GM23248 (cell line): ENCODE data around the gene SF3B5. TPM values are rescaled to one million over a fixed set of nuclear protein-coding genes. Genes with fewer than 3 reads are reported as not detected.

ENCODE experiments used
- DNase-seq: peaks from one replicate; pipeline ENCODE4 v3.0.0-alpha.2; 2015
- H2AFZ ChIP-seq: fragments of 200-600 bp; sonication (generic); 2 replicates; pipeline ENCODE4 v1.6.1; 2016; ENCODE audit warnings: antibody characterized with exemption
- H3F3A ChIP-seq: fragments of 200-600 bp; sonication (generic); 2 replicates; pipeline ENCODE4 v1.6.1; 2016; ENCODE audit warnings: mild to moderate bottlenecking, antibody characterized with exemption, mixed run types; ENCODE audit not compliant: insufficient read depth
- H3K27ac ChIP-seq: fragments of 200-600 bp; sonication (generic); 2 replicates; pipeline ENCODE4 v1.5.1; 2016; ENCODE audit warnings: mild to moderate bottlenecking
- H3K27me3 ChIP-seq: fragments of 200-600 bp; sonication (generic); replicated peaks from 2 replicates; pipeline ENCODE4 v1.6.1; 2016; ENCODE audit warnings: mild to moderate bottlenecking; ENCODE audit not compliant: insufficient read depth
- H3K36me3 ChIP-seq: fragments of 200-600 bp; sonication (generic); 2 replicates; pipeline ENCODE4 v1.6.1; 2016; ENCODE audit warnings: low read depth, mild to moderate bottlenecking
- H3K4me1 ChIP-seq: fragments of 200-600 bp; sonication (generic); 2 replicates; pipeline ENCODE4 v1.6.1; 2016; ENCODE audit warnings: mild to moderate bottlenecking; ENCODE audit not compliant: insufficient read depth
- H3K4me2 ChIP-seq: fragments of 200-600 bp; sonication (generic); one replicate; pipeline ENCODE4 v1.6.1; 2016; ENCODE audit warnings: mild to moderate bottlenecking; ENCODE audit not compliant: unreplicated experiment
- H3K4me3 ChIP-seq: fragments of 200-600 bp; sonication (generic); 2 replicates; pipeline ENCODE4 v1.5.1; 2016; ENCODE audit warnings: mild to moderate bottlenecking
- H3K79me2 ChIP-seq: fragments of 200-600 bp; sonication (generic); 2 replicates; pipeline ENCODE4 v1.6.1; 2016; ENCODE audit warnings: mild to moderate bottlenecking; ENCODE audit not compliant: insufficient read depth
- H3K9ac ChIP-seq: fragments of 200-600 bp; sonication (generic); 2 replicates; pipeline ENCODE4 v1.6.1; 2016; ENCODE audit warnings: mild to moderate bottlenecking
- H3K9me2 ChIP-seq: fragments of 200-600 bp; sonication (generic); 2 replicates; pipeline ENCODE4 v1.6.1; 2016; ENCODE audit warnings: mixed run types, mild to moderate bottlenecking, moderate library complexity; ENCODE audit not compliant: insufficient read depth
- H3K9me3 ChIP-seq: fragments of 200-600 bp; sonication (generic); one replicate; pipeline ENCODE4 v1.6.1; 2017; ENCODE audit warnings: low read depth
- H4K20me1 ChIP-seq: fragments of 200-600 bp; sonication (generic); 2 replicates; pipeline ENCODE4 v1.6.0; 2016; ENCODE audit not compliant: insufficient read depth
- EZH2 ChIP-seq: fragments of 200-600 bp; sonication (generic); IDR thresholded peaks from 2 replicates; pipeline ENCODE4 v1.6.1; 2018; ENCODE audit warnings: antibody characterized with exemption, mild to moderate bottlenecking; ENCODE audit not compliant: insufficient read depth, poor library complexity, severe bottlenecking
- EZH2phosphoT487 ChIP-seq: fragments of 200-600 bp; sonication (generic); IDR thresholded peaks from 2 replicates; pipeline ENCODE4 v1.6.1; 2018; ENCODE audit warnings: antibody characterized with exemption, moderate library complexity, mild to moderate bottlenecking, low read depth; ENCODE audit not compliant: insufficient read depth
- WGBS, 2 experiments: methylation state at CpG; one replicate each; pipeline ENCODE4 v1.1.6; 2015 to 2017; ENCODE audit warnings: low lambda C conversion rate in 2 of 2, low coverage in 1 of 2; ENCODE audit errors: missing lambda C conversion rate in 2 of 2; 5-methylcytosine and 5-hydroxymethylcytosine counted together
- in situ Hi-C: fragments of 300-500 bp; cut with MboI; formaldehyde crosslinking; loops from 2 replicates; pipeline ENCODE4 v1.15.0; 2020
- polyA plus RNA-seq: library from polyadenylated mRNA; unstranded; fragments of >200 nt; fragmentation: Nextera tagmentation; extraction: Ambion mirVana; gene quantifications from 2 replicates; pipeline ENCODE4 v1.2.1, GENCODE V29; 2016
- total RNA-seq: library from RNA; depleted of rRNA; stranded (reverse); fragments of >200 nt; shearing (Covaris generic); gene quantifications from 2 replicates; pipeline ENCODE4 v1.2.3, GENCODE V29; 2014

The SF3B5 gene
- total and polyA plus RNA-seq, 2 experiments from 2014 or later: 137 to 197 TPM

DNA sequence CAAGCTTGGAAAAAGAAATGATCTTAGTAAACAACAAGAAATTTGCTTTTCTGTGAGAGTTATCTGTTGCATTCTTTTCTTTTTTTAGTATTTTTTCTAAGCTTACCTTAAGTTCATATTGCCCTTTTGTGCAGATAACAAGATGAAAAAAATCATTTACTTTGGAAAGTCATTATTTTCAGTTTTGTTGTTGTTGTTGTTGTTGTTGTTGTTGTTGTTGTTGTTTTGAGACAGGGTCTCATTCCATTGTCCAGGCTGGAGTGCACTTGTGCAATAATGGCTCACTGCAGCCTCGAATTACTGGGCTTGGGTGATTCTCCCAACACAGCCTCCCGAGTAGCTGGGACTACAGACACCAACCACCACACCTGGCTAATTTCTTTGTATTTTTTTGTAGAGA, 46.1 kb upstream of the SF3B5 start:
- Histone ChIP-seq H4K20me1 (no peaks in the 10 kb centered on the region), H3K27me3 (no peaks in the 10 kb centered on the region), H3K27ac (no peak overlapping the region), H2AFZ (no peak overlapping the region), H3K36me3 (no peaks in the 10 kb centered on the region), H3K79me2 (no peaks in the 10 kb centered on the region), H3K9me3 (no peaks in the 10 kb centered on the region), H3K4me3 (no peak overlapping the region), H3K4me1 (no peaks in the 10 kb centered on the region), H3K9me2 (no peaks in the 10 kb centered on the region), H3K4me2 (no peak overlapping the region), H3F3A (peaks cover 10% of the 10 kb centered on the region; the same call in 1 of the 2 replicates), H3K9ac (no peak overlapping the region)
- WGBS, 2 experiments: 73 to 88% methylated on average over 2 of the region's 2 CpGs
- DNase-seq: no peak
- TF ChIP-seq EZH2 (no peak), EZH2phosphoT487 (no peak)
- in situ Hi-C loops: no loop called here

DNA sequence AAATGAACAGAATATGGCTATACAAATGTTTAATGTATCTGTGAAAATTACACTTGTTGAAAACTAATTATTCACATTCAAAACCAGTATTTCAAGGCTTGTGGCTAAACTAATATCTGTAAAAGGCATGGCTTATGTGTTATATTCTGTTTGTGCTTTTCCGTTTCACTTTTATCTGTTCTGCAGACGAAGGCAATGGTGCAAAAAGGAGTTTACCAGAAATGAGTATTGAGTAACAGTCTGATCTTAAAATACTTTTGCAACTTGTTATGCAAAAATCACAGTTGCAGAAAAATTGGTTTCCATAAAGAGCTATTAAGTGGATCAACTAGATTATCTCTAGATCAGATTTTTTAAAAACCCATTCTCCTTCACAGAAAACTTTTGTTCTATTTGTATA, 45.5 kb upstream of the SF3B5 start:
- no peak overlapping the region for H3K27ac ChIP-seq
- peaks cover 7% of the 10 kb centered on the region; the same call in 1 of the 2 replicates for H3F3A ChIP-seq
- TF ChIP-seq EZH2 (no peak), EZH2phosphoT487 (no peak)
- no peaks in the 10 kb centered on the region for H3K4me1 ChIP-seq
- H4K20me1 ChIP-seq: no peaks in the 10 kb centered on the region
- H3K27me3 ChIP-seq: no peaks in the 10 kb centered on the region
- in situ Hi-C loops: no loop called here
- H3K4me2 ChIP-seq: no peak overlapping the region
- H3K9me3 ChIP-seq: no peaks in the 10 kb centered on the region
- H3K79me2 ChIP-seq: no peaks in the 10 kb centered on the region
- WGBS, 2 experiments: 92 to 93% methylated on average over 2 of the region's 2 CpGs
- no peaks in the 10 kb centered on the region for H3K36me3 ChIP-seq
- H3K4me3 ChIP-seq: no peak overlapping the region
- no peak for DNase-seq
- no peak overlapping the region for H2AFZ ChIP-seq
- H3K9me2 ChIP-seq: no peaks in the 10 kb centered on the region
- no peak overlapping the region for H3K9ac ChIP-seq

DNA sequence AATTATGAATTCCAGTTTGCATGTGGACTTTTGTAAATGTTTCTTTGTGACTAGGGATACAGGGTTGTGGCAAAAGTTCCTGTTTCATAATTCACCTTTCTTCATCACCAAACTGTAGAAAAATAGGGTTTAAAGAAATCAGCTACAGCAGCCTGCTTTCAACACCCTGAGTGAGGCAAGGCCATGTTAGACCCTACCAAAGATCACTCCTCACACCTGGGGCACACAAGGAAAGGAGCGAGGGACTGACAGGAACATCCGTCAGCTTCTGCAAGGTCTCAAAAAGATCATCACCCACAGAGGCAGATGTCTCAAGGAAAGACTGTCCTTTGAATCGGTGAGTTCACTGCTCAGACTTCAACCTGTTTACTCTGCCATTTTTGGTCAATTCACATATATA, 44.4 kb upstream of the SF3B5 start:
- Histone ChIP-seq H3K9me2 (no peaks in the 10 kb centered on the region), H3K9me3 (no peaks in the 10 kb centered on the region), H3K4me2 (no peak overlapping the region), H3K4me1 (no peaks in the 10 kb centered on the region), H3K79me2 (no peaks in the 10 kb centered on the region), H4K20me1 (no peaks in the 10 kb centered on the region), H3K27ac (no peak overlapping the region), H3K27me3 (no peaks in the 10 kb centered on the region), H3K9ac (no peak overlapping the region), H3F3A (no peaks in the 10 kb centered on the region), H2AFZ (no peak overlapping the region), H3K4me3 (no peak overlapping the region), H3K36me3 (no peaks in the 10 kb centered on the region)
- TF ChIP-seq EZH2: no peak
- no peak for TF ChIP-seq EZH2phosphoT487
- no peak for DNase-seq
- in situ Hi-C loops: no loop called here
- 62 to 64% methylated on average over 3 of the region's 3 CpGs for WGBS, 2 experiments

DNA sequence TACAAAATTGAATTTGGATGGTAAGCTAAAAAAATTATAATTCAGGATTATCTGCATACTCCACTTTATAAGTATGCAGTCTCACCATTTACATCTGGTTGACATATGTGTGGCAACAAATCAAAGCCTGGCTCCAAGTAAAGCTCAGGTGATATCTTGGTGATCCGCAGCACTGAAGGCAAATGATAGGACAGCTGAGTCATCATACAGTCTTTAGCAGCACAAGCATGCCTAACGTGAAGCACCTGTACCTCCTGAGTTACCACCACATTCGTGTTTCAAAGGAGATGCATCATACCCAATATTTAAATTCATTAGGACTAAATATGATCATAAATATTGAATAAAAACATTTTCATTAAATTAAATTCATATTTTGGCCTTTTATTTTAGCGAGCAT, 43.2 kb upstream of the SF3B5 start:
- H3K4me3 ChIP-seq: no peak overlapping the region
- H2AFZ ChIP-seq: no peak overlapping the region
- H3K36me3 ChIP-seq: no peaks in the 10 kb centered on the region
- no peak overlapping the region for H3K9ac ChIP-seq
- no peaks in the 10 kb centered on the region for H3K4me1 ChIP-seq
- DNase-seq: no peak
- H4K20me1 ChIP-seq: no peaks in the 10 kb centered on the region
- no peaks in the 10 kb centered on the region for H3K9me3 ChIP-seq
- TF ChIP-seq EZH2phosphoT487 (no peak), EZH2 (no peak)
- no peaks in the 10 kb centered on the region for H3K9me2 ChIP-seq
- H3F3A ChIP-seq: no peaks in the 10 kb centered on the region
- H3K27ac ChIP-seq: no peak overlapping the region
- in situ Hi-C loops: no loop called here
- no peaks in the 10 kb centered on the region for H3K79me2 ChIP-seq
- 50 to 51% methylated on average over 4 of the region's 4 CpGs for WGBS, 2 experiments
- H3K27me3 ChIP-seq: no peaks in the 10 kb centered on the region
- H3K4me2 ChIP-seq: no peak overlapping the region

DNA sequence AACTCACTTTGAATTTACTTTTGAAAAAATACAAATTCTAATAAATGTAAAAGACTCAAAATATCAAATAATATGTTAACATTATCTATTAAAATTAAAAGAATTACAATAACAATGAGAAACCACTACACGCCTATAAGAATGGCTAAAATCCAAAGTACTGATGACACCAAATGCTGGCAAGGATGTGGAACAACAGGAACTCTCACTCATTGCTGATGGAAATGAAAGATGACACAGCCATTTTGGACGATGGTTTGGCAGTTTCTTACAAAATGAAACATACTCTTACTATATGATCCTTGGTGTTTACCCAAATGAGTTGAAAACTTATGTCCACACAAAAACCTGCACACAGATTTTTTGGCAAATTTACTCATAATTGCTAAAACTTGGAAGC, 39.4 kb upstream of the SF3B5 start:
- Histone ChIP-seq H3K4me2 (no peak overlapping the region), H3K79me2 (no peaks in the 10 kb centered on the region), H3K9ac (no peak overlapping the region), H3F3A (peaks cover 12% of the 10 kb centered on the region), H2AFZ (no peak overlapping the region), H3K4me1 (peaks cover 11% of the 10 kb centered on the region), H3K27me3 (no peaks in the 10 kb centered on the region), H3K9me3 (no peaks in the 10 kb centered on the region), H3K9me2 (no peaks in the 10 kb centered on the region), H3K4me3 (no peak overlapping the region), H4K20me1 (no peaks in the 10 kb centered on the region), H3K36me3 (no peaks in the 10 kb centered on the region), H3K27ac (no peak overlapping the region)
- DNase-seq: no peak
- no peak for TF ChIP-seq EZH2phosphoT487
- no peak for TF ChIP-seq EZH2
- WGBS, 2 experiments: 54 to 56% methylated on average over 2 of the region's 2 CpGs
- in situ Hi-C loops: no loop called here
